NCI-H69 (cell line): ENCODE results near the gene METTL5.

Experiments
- DNase-seq: peaks from one replicate; lab custom pipeline; 2025; lab: John Stamatoyannopoulos, UW

METTL5 gene

GRCh38 chr2:169781249-169782013 is 43.3 kb downstream of the METTL5 start:
- no peak for DNase-seq

DNA sequence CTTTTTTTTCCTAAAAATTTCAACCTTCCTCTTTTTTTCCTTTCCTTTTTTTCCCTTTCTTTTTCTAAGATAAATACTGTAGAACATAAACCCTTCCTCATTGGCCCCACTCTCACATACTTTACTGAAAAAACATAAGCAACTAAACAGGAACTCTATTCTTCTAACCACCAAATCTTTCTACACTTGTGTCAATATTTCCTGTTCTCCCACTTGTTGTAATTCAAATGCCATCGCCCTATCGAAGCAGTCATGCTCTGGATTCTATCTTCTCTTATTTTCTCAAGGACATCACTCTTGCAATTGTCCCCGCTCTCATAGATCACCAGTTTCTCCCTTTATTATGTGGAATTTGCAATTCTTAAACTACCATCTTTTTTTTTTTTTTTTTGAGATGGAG is 46.3 kb downstream of the METTL5 start:
- DNase-seq: no peak

DNA sequence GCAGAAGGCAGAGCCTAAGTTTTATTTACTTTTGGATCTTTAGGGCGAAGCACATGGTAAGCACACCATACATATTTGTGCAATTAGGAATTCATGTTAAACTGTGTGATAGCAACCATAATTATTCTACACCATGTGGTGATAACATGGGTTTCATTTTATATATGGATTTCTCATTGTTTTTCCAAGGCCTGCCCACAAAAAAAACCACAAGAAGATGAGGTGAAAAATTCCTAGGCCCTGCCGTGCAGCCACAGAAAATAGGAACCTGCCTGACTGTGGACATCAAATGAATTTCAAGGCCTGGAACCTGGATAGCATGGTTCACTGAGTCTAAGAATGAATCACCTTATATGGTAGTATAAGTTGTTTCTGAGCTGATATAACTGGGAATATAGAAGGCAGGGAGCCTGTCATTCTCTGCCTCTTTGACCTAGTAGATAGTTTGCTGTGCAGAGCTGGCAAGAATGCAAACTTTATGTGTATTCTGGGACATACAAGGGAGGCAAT is 48.4 kb downstream of the METTL5 start:
- DNase-seq: no peak

GRCh38 chr2:169775765-169776164 is 48.9 kb downstream of the METTL5 start:
- no peak for DNase-seq

DNA sequence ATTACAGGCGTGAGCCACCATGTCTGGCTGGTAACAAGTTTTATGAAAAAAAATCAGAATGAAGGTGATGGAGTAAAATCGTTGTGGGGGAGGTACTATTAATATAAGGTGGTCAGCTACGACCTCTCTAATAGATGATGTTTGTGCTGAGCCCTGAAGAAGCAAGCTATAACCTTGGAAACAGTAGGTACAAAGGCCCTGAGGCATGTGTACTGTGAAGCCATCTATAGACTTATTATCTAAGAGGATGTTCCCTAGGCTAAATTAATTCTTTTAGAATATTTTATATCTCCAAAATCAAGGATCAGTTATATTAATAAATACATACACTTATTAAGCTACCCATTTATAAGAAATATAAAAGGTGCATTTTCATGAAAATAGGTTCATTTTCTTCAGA is 49.4 kb downstream of the METTL5 start:
- DNase-seq: no peak

GRCh38 chr2:169772651-169773050 is 52.1 kb downstream of the METTL5 start:
- DNase-seq: no peak

DNA sequence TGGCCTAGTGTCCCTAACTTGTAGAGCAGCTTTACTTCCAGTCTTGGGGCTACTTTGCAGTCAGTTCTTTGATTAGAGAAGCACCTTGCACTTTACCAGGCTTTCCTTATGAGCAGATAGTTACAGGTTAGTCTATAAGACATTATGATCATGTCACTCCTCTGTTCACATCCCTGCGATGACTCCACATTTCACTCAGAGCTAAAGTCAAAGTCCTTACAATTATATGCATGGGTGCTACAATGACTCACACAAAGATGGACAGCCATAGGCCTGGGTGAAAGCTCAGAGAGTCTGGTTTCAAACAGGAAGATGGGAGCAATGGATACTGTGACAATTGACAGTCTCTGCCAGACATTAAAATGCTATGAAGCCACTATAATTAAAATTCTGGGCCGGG is 53.1 kb downstream of the METTL5 start:
- no peak for DNase-seq

DNA sequence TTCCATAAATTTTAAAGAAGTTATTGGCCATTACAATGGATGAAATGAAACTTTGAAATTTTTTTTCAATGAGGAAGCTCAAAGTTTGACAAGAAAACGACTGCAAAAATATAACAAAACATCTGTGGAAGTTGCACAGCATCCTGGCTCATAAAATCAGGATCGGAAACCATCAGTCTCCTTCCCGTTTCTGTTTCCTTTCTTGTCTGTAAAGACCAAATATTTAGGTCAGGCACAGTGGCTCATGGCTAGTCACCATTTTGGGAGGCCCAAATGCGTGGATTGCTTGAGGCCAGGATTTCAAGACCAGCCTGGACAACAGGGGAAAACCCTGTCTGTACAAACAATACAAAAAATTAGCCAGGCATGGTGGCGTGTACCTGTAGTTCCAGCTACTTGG is 53.7 kb downstream of the METTL5 start:
- no peak for DNase-seq

GRCh38 chr2:169768262-169768995 is 56.3 kb downstream of the METTL5 start:
- DNase-seq: no peak

- peak; percentile 41 for DNase-seq
Measured at GRCh38 chr2:169767243-169767888, 57.3 kb downstream of the METTL5 start.

- DNase-seq: no peak
Measured at GRCh38 chr2:169765523-169765922, 59.2 kb downstream of the METTL5 start.

DNA sequence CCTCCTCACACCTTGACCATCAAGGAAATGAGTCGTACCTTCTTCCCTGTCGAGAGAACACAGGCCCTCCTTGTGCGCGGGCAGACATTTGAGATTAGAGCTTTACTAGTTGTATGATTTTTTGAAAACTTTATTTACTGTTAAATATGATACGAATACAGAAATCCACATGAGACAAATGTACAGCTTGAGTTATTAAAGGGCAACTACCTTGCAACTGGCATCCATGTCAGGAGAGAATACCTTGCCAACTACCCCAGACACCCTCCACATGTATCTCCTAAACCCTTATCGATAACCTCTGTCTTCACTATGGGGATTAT is 62.8 kb downstream of the METTL5 start:
- no peak for DNase-seq
